Measurements from ENCODE around the gene VPS8.

VPS8 gene

GRCh38 chr3:184784731-184785500 lies 27.1 kb upstream of the VPS8 start:
- DNase-seq (ENCODE audit: low read depth), result no peak

GRCh38 chr3:184785890-184786279 lies 26.1 kb upstream of the VPS8 start:
- DNase-seq (ENCODE audit: low read depth), result no peak

GRCh38 chr3:184786280-184786941 lies 25.6 kb upstream of the VPS8 start:
- no peak for DNase-seq (ENCODE audit: low read depth)

GRCh38 chr3:184788751-184789150 lies 23.2 kb upstream of the VPS8 start:
- no peak for DNase-seq (ENCODE audit: low read depth)

- DNase-seq (ENCODE audit: low read depth), result no peak
Measured at GRCh38 chr3:184789314-184789998, 22.5 kb upstream of the VPS8 start.

- no peak for DNase-seq (ENCODE audit: low read depth)
Measured at GRCh38 chr3:184791171-184791570, 20.8 kb upstream of the VPS8 start.

- DNase-seq (ENCODE audit: low read depth), result no peak
Measured at GRCh38 chr3:184795522-184796190, 16.3 kb upstream of the VPS8 start.

GRCh38 chr3:184796551-184796950 lies 15.4 kb upstream of the VPS8 start:
- DNase-seq (ENCODE audit: low read depth), result no peak

GRCh38 chr3:184796954-184797353 lies 15.0 kb upstream of the VPS8 start:
- no peak for DNase-seq (ENCODE audit: low read depth)

GRCh38 chr3:184798120-184798519 lies 13.8 kb upstream of the VPS8 start:
- DNase-seq (ENCODE audit: low read depth), result no peak

- no peak for DNase-seq (ENCODE audit: low read depth)
Measured at GRCh38 chr3:184800349-184800930, 11.5 kb upstream of the VPS8 start.

GRCh38 chr3:184801241-184801785 lies 10.7 kb upstream of the VPS8 start:
- DNase-seq (ENCODE audit: low read depth), result no peak

GRCh38 chr3:184802150-184802549 lies 9.8 kb upstream of the VPS8 start:
- DNase-seq (ENCODE audit: low read depth), result no peak

- no peak for DNase-seq (ENCODE audit: low read depth)
Measured at GRCh38 chr3:184804801-184805200, 7.2 kb upstream of the VPS8 start.

- DNase-seq (ENCODE audit: low read depth), result no peak
Measured at GRCh38 chr3:184805351-184806038, 6.5 kb upstream of the VPS8 start.

- DNase-seq (ENCODE audit: low read depth), result no peak
Measured at GRCh38 chr3:184806567-184807271, 5.2 kb upstream of the VPS8 start.

GRCh38 chr3:184807549-184807948 lies 4.4 kb upstream of the VPS8 start:
- no peak for DNase-seq (ENCODE audit: low read depth)

GRCh38 chr3:184808021-184808420 lies 3.9 kb upstream of the VPS8 start:
- no peak for DNase-seq (ENCODE audit: low read depth)

GRCh38 chr3:184810146-184810545 lies 1.8 kb upstream of the VPS8 start:
- no peak for DNase-seq (ENCODE audit: low read depth)

- no peak for DNase-seq (ENCODE audit: low read depth)
Measured at GRCh38 chr3:184811034-184811433, 932 bp upstream of the VPS8 start.

GRCh38 chr3:184811663-184811998 lies 335 bp upstream of the VPS8 start:
- no peak for DNase-seq (ENCODE audit: low read depth)
